Smooth muscle cell (in vitro differentiated cells): ENCODE data around the gene IL31. TPM values are rescaled to one million over a fixed set of nuclear protein-coding genes. Genes with fewer than 3 reads are reported as not detected.
A peak's percentile ranks its signal among the peaks of the same experiment; 100 is the strongest.
"Not testable (repeated sequence)": the region's sequence is repeated elsewhere in the genome, so short reads cannot be mapped to it uniquely, and the experiment has no call there.

Experiments
- DNase-seq: peaks from one replicate; lab custom pipeline; 2025; ENCODE audit not compliant: unreplicated experiment; lab: John Stamatoyannopoulos, UW
- H2AFZ ChIP-seq: fragments of 200-600 bp; sonication (generic); 2 replicates; pipeline ENCODE4 v1.6.0; 2016; ENCODE audit warnings: antibody characterized with exemption, low read depth, mild to moderate bottlenecking
- H3F3A ChIP-seq: fragments of 200-600 bp; sonication (generic); 2 replicates; pipeline ENCODE4 v1.6.0; 2017; ENCODE audit warnings: antibody characterized with exemption, low read depth
- H3K27ac ChIP-seq: fragments of 200-600 bp; sonication (generic); 2 replicates; pipeline ENCODE4 v1.5.1; 2016; ENCODE audit warnings: low read depth, mild to moderate bottlenecking
- H3K27me3 ChIP-seq: fragments of 200-600 bp; sonication (generic); 2 replicates; pipeline ENCODE4 v1.6.1; 2016; ENCODE audit warnings: low read depth, mild to moderate bottlenecking
- H3K36me3 ChIP-seq: fragments of 200-600 bp; sonication (generic); 2 replicates; pipeline ENCODE4 v1.5.1; 2016; ENCODE audit warnings: low read depth
- H3K4me1 ChIP-seq: fragments of 200-600 bp; sonication (generic); 2 replicates; pipeline ENCODE4 v1.5.1; 2016; ENCODE audit warnings: low read depth
- H3K4me2 ChIP-seq: fragments of 200-600 bp; sonication (generic); 2 replicates; pipeline ENCODE4 v1.6.0; 2016; ENCODE audit warnings: mild to moderate bottlenecking
- H3K4me3 ChIP-seq: fragments of 200-600 bp; sonication (generic); 2 replicates; pipeline ENCODE4 v1.5.1; 2016; ENCODE audit warnings: mild to moderate bottlenecking
- H3K79me2 ChIP-seq: fragments of 200-600 bp; sonication (generic); 2 replicates; pipeline ENCODE4 v1.6.0; 2016; ENCODE audit warnings: low read depth, mild to moderate bottlenecking
- H3K9ac ChIP-seq: fragments of 200-600 bp; sonication (generic); 2 replicates; pipeline ENCODE4 v1.6.0; 2016; ENCODE audit warnings: low read depth
- H3K9me3 ChIP-seq: fragments of 200-600 bp; sonication (generic); replicated peaks from 2 replicates; pipeline ENCODE4 v1.5.1; 2016; ENCODE audit warnings: low read depth
- H4K20me1 ChIP-seq: fragments of 200-600 bp; sonication (generic); 2 replicates; pipeline ENCODE4 v1.6.0; 2016; ENCODE audit warnings: low read depth
- WGBS: methylation state at CpG from one replicate; pipeline ENCODE4 v1.1.7; 2016; ENCODE audit warnings: low lambda C conversion rate; 5-methylcytosine and 5-hydroxymethylcytosine counted together
- polyA plus RNA-seq: library from polyadenylated mRNA; unstranded; fragments of >200 nt; fragmentation: Nextera tagmentation; extraction: Ambion mirVana; gene quantifications from 2 replicates; pipeline ENCODE4 v1.2.1, GENCODE V29; 2016
- total RNA-seq: library from RNA; depleted of rRNA; stranded (reverse); fragments of >200 nt; gene quantifications from 2 replicates; pipeline ENCODE4 v1.2.3, GENCODE V29; 2014
- TF ChIP-seq, protein P1 (sequence below): fragments of 200-600 bp; sonication (generic); IDR thresholded peaks from 2 replicates; pipeline ENCODE4 v1.5.1; 2017; ENCODE audit warnings: borderline replicate concordance, mild to moderate bottlenecking, antibody characterized with exemption; ENCODE audit not compliant: insufficient read depth, poor library complexity, severe bottlenecking

Gene IL31
- total and polyA plus RNA-seq, 2 experiments from 2014 or later: not detected

DNA sequence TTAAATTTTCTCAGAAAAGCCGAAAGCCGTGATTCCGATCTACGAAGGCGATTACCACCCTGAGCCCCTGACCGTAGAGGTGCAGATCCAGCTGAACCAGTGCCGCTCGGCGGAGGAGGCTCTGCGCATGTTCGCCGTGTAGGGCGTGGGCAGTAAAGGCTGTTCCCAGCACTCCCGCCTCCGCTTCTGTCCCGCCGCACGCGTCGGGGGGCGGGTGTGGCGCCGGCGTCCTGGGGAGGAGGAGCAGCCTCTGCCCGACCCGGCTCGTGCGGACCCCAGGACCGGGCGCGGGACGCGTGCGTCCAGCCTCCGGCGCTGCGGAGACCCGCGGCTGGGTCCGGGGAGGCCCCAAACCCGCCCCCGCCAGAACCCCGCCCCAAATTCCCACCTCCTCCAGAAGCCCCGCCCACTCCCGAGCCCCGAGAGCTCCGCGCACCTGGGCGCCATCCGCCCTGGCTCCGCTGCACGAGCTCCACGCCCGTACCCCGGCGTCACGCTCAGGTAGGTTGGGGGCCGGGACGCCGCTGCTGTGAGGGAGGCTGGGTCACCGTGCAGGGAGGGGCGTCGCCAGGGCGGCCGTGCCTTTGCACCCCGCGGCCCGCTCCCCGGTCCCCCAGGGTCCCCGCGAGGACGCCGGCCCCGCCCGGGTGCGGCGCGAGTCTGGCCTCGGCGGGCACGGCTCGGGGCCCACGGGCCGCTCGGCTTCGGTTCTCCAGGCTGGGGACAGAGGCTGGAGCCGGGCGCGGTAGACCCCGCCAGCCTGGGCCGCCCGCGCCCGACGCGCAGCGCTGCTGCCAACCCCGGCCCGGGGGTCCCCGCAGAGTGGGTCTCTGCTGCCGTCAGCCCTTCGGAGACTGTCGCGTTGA, 29.5 kb upstream of the IL31 start, which contains the start of gene B3GNT4:
Gene B3GNT4 (plus strand): TSS at position 409 of the 866 bp plus-strand sequence. CDS start 910 bp downstream, outside the sequence.
- Histone ChIP-seq H3K9ac (no peak within 1 kb of the TSS), H3K27ac (no peak within 1 kb of the TSS), H4K20me1 (peaks cover 14% of the 10 kb centered on the region), H3F3A (no peaks in the 10 kb centered on the region), H3K27me3 (peaks cover 42% of the 10 kb centered on the region), H3K9me3 (no peaks in the 10 kb centered on the region), H2AFZ (peak within 1 kb of the TSS; percentile 84), H3K36me3 (no peaks in the 10 kb centered on the region), H3K4me1 (no peaks in the 10 kb centered on the region), H3K79me2 (no peaks in the 10 kb centered on the region), H3K4me2 (peak within 1 kb of the TSS; percentile 97), H3K4me3 (peak within 1 kb of the TSS; percentile 60)
- 2% methylated on average over 55 of the region's 104 CpGs for WGBS
- DNase-seq: no peak
- TF ChIP-seq, protein P1, sequence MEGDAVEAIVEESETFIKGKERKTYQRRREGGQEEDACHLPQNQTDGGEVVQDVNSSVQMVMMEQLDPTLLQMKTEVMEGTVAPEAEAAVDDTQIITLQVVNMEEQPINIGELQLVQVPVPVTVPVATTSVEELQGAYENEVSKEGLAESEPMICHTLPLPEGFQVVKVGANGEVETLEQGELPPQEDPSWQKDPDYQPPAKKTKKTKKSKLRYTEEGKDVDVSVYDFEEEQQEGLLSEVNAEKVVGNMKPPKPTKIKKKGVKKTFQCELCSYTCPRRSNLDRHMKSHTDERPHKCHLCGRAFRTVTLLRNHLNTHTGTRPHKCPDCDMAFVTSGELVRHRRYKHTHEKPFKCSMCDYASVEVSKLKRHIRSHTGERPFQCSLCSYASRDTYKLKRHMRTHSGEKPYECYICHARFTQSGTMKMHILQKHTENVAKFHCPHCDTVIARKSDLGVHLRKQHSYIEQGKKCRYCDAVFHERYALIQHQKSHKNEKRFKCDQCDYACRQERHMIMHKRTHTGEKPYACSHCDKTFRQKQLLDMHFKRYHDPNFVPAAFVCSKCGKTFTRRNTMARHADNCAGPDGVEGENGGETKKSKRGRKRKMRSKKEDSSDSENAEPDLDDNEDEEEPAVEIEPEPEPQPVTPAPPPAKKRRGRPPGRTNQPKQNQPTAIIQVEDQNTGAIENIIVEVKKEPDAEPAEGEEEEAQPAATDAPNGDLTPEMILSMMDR: no peak

DNA sequence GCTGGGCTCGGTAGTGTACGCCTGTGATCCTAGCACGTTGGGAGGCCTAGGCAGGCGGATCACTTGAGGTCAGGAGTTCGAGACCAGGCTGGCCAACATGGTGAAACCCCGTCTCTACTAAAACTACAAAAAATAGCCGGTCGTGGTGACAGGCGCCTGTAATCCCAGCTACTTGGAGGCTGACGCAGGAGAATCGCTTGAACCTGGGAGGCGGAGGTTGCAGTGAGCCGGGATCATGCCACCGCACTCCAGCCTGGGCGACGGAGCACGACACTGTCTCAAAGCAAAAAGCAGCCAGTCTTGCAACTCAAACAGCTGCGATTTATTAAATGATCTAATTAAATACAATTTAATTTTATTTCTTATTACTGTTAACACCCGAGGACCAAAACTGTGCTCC, 28.8 kb upstream of the IL31 start:
- H2AFZ ChIP-seq, H3K9ac ChIP-seq: not testable (repeated sequence)

DNA sequence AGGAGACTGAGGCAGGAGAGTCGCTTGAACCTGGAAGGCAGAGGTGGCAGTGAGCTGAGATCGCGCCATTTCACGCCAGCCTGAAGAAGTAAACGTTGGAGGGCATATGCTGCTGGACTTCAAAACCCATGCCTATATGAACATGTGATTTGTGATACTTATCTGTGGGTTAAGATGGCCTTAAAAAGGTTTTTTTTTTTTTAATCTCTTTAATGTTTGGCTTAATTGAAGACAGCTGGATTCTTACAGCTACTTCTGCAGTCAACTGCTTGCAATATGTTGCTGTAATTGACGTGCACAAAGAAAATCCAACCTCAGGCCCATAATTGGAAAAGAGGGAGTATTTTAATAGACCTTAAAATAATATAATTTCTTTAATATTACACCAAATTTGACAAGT, 28.0 kb upstream of the IL31 start:
- no peak overlapping the region for H3K27ac ChIP-seq
- H3K4me3 ChIP-seq: no peak overlapping the region
- H4K20me1 ChIP-seq: peaks cover 8% of the 10 kb centered on the region
- H3F3A ChIP-seq: no peaks in the 10 kb centered on the region
- TF ChIP-seq, protein P1: no peak
- H3K27me3 ChIP-seq: peaks cover 42% of the 10 kb centered on the region
- WGBS: 94% methylated on average over 6 of the region's 6 CpGs
- H3K36me3 ChIP-seq: no peaks in the 10 kb centered on the region
- no peaks in the 10 kb centered on the region for H3K4me1 ChIP-seq
- no peak overlapping the region for H3K9ac ChIP-seq
- no peaks in the 10 kb centered on the region for H3K79me2 ChIP-seq
- DNase-seq: no peak
- no peak overlapping the region for H2AFZ ChIP-seq
- H3K9me3 ChIP-seq: no peaks in the 10 kb centered on the region
- H3K4me2 ChIP-seq: no peak overlapping the region

More for the DNA sequence above, 28.8 kb upstream of the IL31 start:
- H3K4me2 ChIP-seq: peak overlapping the region; percentile 97
- 70% methylated on average over 19 of the region's 19 CpGs for WGBS
- not testable (repeated sequence) for H3F3A ChIP-seq, DNase-seq, H3K9me3 ChIP-seq, H3K79me2 ChIP-seq, H3K4me1 ChIP-seq, H3K27ac ChIP-seq, H3K36me3 ChIP-seq
- peaks cover 14% of the 10 kb centered on the region for H4K20me1 ChIP-seq
- peaks cover 42% of the 10 kb centered on the region for H3K27me3 ChIP-seq
- peak overlapping the region; percentile 60 for H3K4me3 ChIP-seq

DNA sequence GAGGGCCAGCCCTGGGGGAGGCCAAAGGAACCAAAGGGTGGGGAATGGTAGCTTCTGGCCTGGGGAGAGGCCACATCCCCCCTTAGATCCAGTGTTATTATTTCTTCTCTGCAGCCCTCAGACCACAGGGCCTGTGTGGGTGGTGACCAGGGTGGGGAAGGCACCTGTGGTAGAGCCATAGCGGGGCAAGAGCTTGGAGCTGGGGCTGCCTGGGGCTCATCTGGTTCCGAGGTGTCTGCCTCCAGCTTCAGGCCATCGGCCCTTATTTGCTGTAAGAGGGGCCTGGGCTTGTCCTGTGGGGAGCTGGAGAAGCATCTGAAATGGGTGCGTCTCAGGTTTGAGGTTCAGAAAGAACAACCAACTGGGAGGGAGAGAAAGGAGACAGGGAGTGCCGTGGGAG, 27.4 kb upstream of the IL31 start:
- WGBS: 87% methylated on average over 5 of the region's 5 CpGs
- Histone ChIP-seq H4K20me1 (peaks cover 1% of the 10 kb centered on the region), H3K4me3 (no peak overlapping the region), H3K79me2 (no peaks in the 10 kb centered on the region), H3K27ac (no peak overlapping the region), H3K9me3 (no peaks in the 10 kb centered on the region), H3K4me1 (no peaks in the 10 kb centered on the region), H3K27me3 (peaks cover 40% of the 10 kb centered on the region), H3K4me2 (no peak overlapping the region), H3K9ac (no peak overlapping the region), H2AFZ (no peak overlapping the region), H3K36me3 (no peaks in the 10 kb centered on the region), H3F3A (no peaks in the 10 kb centered on the region)
- TF ChIP-seq, protein P1: no peak
- DNase-seq: no peak
